NB4 (cell line): ENCODE measurements around the gene TMEM235.
A peak's percentile ranks its signal among the peaks of the same experiment; 100 is the strongest.

Source experiments
- DNase-seq: peaks from one replicate; pipeline ENCODE4 v3.0.0; 2010; ENCODE audit warnings: low read depth
- H3K4me3 ChIP-seq: one replicate; pipeline ENCODE4 v1.5.1; 2011; ENCODE audit warnings: mild to moderate bottlenecking, low read depth, low read length, moderate library complexity
- CTCF ChIP-seq: IDR thresholded peaks from one replicate; pipeline ENCODE4 v1.5.1; 2012; ENCODE audit warnings: low read depth, low read length
- MAX ChIP-seq: IDR thresholded peaks from 2 replicates; pipeline ENCODE4 v1.6.1; 2011; ENCODE audit warnings: low read depth, low read length
- MYC ChIP-seq: IDR thresholded peaks from 2 replicates; pipeline ENCODE4 v1.6.1; 2011; ENCODE audit warnings: low read depth, low read length
- POLR2A ChIP-seq: IDR thresholded peaks from 2 replicates; pipeline ENCODE4 v1.6.1; 2011; ENCODE audit warnings: mild to moderate bottlenecking; ENCODE audit not compliant: insufficient read length; ENCODE audit errors: extremely low read depth

The TMEM235 gene

GRCh38 chr17:78230996-78231935 lies at the start of gene TMEM235:
TSS of gene TMEM235 (plus strand) at chr17:78231631. CDS start at chr17:78232024, 393 bp downstream.
- TF ChIP-seq POLR2A, result no peak
- no peak for TF ChIP-seq MYC
- TF ChIP-seq MAX, result no peak
- TF ChIP-seq CTCF, result no peak
- no peak within 1 kb of the TSS for H3K4me3 ChIP-seq

GRCh38 chr17:78182504-78182903 lies 48.9 kb upstream of the TMEM235 start:
- TF ChIP-seq CTCF (no peak), POLR2A (no peak), MYC (no peak), MAX (no peak)
- no peak for DNase-seq
- no peak overlapping the region for H3K4me3 ChIP-seq

More at GRCh38 chr17:78230996-78231935, at the start of gene TMEM235:
- peak; percentile 59 for DNase-seq

GRCh38 chr17:78183916-78184315 lies 47.5 kb upstream of the TMEM235 start:
- TF ChIP-seq CTCF (no peak), MYC (no peak), MAX (no peak), POLR2A (no peak)
- DNase-seq, result no peak
- H3K4me3 ChIP-seq, result no peak overlapping the region

GRCh38 chr17:78184351-78184750 lies 47.1 kb upstream of the TMEM235 start:
- DNase-seq, result no peak
- H3K4me3 ChIP-seq, result no peak overlapping the region
- TF ChIP-seq MAX (no peak), MYC (no peak), CTCF (no peak), POLR2A (no peak)

GRCh38 chr17:78184868-78185267 lies 46.6 kb upstream of the TMEM235 start:
- DNase-seq, result no peak
- TF ChIP-seq MAX, result no peak
- TF ChIP-seq POLR2A, result no peak
- no peak for TF ChIP-seq CTCF
- TF ChIP-seq MYC, result no peak
- no peak overlapping the region for H3K4me3 ChIP-seq
